Motor neuron (in vitro differentiated cells): ENCODE data around the gene RFC2. TPM values are rescaled to one million over a fixed set of nuclear protein-coding genes. Genes with fewer than 3 reads are reported as not detected.

ENCODE experiments used
- ATAC-seq, 8 experiments: fragments of 200-7000 bp; cut with Tn5 transposase; replicated peaks in 6 of 8; 2 replicates each; pipeline ENCODE4 v1.8.0; 2021; ENCODE audit warnings: mild to moderate bottlenecking in 8 of 8, moderate library complexity in 8 of 8
- H3K27ac ChIP-seq, 2 donors: fragments of 250-450 bp; sonication (Bioruptor Pico); 2 replicates each; pipeline ENCODE4 v1.9.0; 2021; ENCODE audit warnings: antibody characterized with exemption in 2 of 2, mild to moderate bottlenecking in 2 of 2, moderate library complexity in 1 of 2
- H3K4me1 ChIP-seq, 2 donors: fragments of 250-450 bp; sonication (Bioruptor Pico); replicated peaks in 1 of 2; 2 replicates each; pipeline ENCODE4 v1.6.1; 2021; ENCODE audit warnings: antibody characterized with exemption in 2 of 2, mild to moderate bottlenecking in 2 of 2, moderate library complexity in 1 of 2
- H3K4me3 ChIP-seq, 5 donors: fragments of 250-450 bp; sonication (Bioruptor Pico); 2 replicates each; pipeline ENCODE4 v1.9.0; 2021; ENCODE audit warnings: antibody characterized with exemption in 5 of 5, mild to moderate bottlenecking in 5 of 5, moderate library complexity in 4 of 5
- WGBS, 10 experiments: fragments of 450-650 bp; shearing (Covaris generic); methylation state at CpG; one replicate each; pipeline ENCODE4 v1.0.0; 2022; 5-methylcytosine and 5-hydroxymethylcytosine counted together
- in situ Hi-C, 9 experiments: fragments of 400-800 bp; cut with MboI; loops; one replicate each; pipeline ENCODE4 v1.15.0; 2021; ENCODE audit warnings: low sequenced_read_pairs in 9 of 9, low pct_unique_long_range_greater_than_20kb in 2 of 9; ENCODE audit not compliant: unreplicated experiment in 9 of 9
- total RNA-seq, 8 experiments: library from RNA; unstranded; fragments of 300-600 nt; gene quantifications; 2 replicates each; pipeline versions ENCODE4 v1.2.3 to v1.2.4, GENCODE V29; 2022

RFC2 gene
- total RNA-seq, 8 experiments from 2014 or later = 10.3 to 53.0 (median 18.7) TPM

GRCh38 chr7:74289659-74290552 lies 35.7 kb upstream of the RFC2 start:
- Histone ChIP-seq H3K27ac (peak overlapping the region; percentile 88 to 89), H3K4me1 (peaks cover 17 to 30% of the 10 kb centered on the region in 2 donors), H3K4me3 (peak overlapping the region; percentile 52 to 100 (median 88))
- WGBS, 10 experiments = 0% methylated on average over 1 to 5 of the region's 60 CpGs; no CpG with 5 or more reads in 8 of the 10 experiments
- peak in 6 of 8 experiments; percentile 2 to 62 (median 53) for ATAC-seq
- in situ Hi-C loops = loop anchor here in 1 of 9 experiments (25.0 kb wide), 1 partner anchor 97 kb away; no protein-coding TSS in a partner anchor

- ATAC-seq = peak; percentile 78 to 94 (median 88)
- 0% methylated on average over 1 of the region's 67 CpGs; no CpG with 5 or more reads in 9 of the 10 experiments for WGBS, 10 experiments
- in situ Hi-C loops = loop anchor here in 1 of 9 experiments (25.0 kb wide), 1 partner anchor 98 kb away; no protein-coding TSS in a partner anchor
- Histone ChIP-seq H3K4me1 (peaks cover 11 to 22% of the 10 kb centered on the region in 2 donors), H3K4me3 (peak within 1 kb of the TSS; percentile 52 to 100 (median 88)), H3K27ac (peak within 1 kb of the TSS; percentile 88 to 89)
Measured at GRCh38 chr7:74289018-74289658, 34.9 kb upstream of the RFC2 start, which contains the start of gene CLIP2. TSS of gene CLIP2 (plus strand) at chr7:74289407. CDS start at chr7:74317547, 28,140 bp downstream.

GRCh38 chr7:74288034-74288881 lies 34.1 kb upstream of the RFC2 start:
- peaks cover 7 to 19% of the 10 kb centered on the region in 2 donors for H3K4me1 ChIP-seq
- in situ Hi-C loops = loop anchor here in 1 of 9 experiments (25.0 kb wide), 1 partner anchor 99 kb away; no protein-coding TSS in a partner anchor
- no peak overlapping the region for H3K27ac ChIP-seq
- 17 to 83% (median 57%) methylated on average over 1 to 11 of the region's 20 CpGs; no CpG with 5 or more reads in 2 of the 10 experiments for WGBS, 10 experiments
- H3K4me3 ChIP-seq = peak overlapping the region in 3 of 5 donors; percentile 52 to 100 (median 89)
- ATAC-seq = no peak

GRCh38 chr7:74287303-74288033 lies 33.3 kb upstream of the RFC2 start:
- no peak for ATAC-seq
- 60 to 100% (median 80%) methylated on average over 1 to 5 of the region's 7 CpGs; no CpG with 5 or more reads in 3 of the 10 experiments for WGBS, 10 experiments
- Histone ChIP-seq H3K27ac (no peak overlapping the region), H3K4me1 (peaks cover 7 to 19% of the 10 kb centered on the region in 2 donors), H3K4me3 (no peak overlapping the region)
- in situ Hi-C loops = loop anchor here in 1 of 9 experiments (25.0 kb wide), 1 partner anchor 100 kb away; no protein-coding TSS in a partner anchor

DNA sequence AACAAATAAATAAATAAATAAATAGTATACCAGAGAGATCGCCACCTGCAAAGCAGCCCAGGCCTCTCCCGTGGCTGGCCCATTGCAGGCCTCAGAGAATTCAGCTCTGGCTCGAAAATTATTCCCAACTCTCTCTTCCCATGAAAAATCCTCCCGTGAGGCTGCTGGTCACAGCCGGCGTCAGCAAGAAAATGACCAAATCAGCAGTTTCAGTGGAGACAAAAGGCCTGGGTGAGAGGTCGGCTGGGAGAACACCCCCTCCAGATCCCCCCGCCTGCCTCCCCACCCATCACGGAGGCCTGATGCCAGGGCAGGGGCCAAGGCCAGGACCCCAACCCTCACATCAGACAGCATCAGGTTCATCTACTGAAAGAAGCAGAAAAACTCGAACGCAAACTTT lies 31.9 kb upstream of the RFC2 start:
- Histone ChIP-seq H3K27ac (peak overlapping the region in 1 of 2 donors; percentile 57), H3K4me3 (no peak overlapping the region), H3K4me1 (peaks cover 3 to 19% of the 10 kb centered on the region in 2 donors)
- ATAC-seq = no peak
- in situ Hi-C loops = loop anchor here in 1 of 9 experiments (25.0 kb wide), 1 partner anchor 101 kb away; no protein-coding TSS in a partner anchor
- 20 to 83% (median 53%) methylated on average over 1 to 7 of the region's 11 CpGs; no CpG with 5 or more reads in 6 of the 10 experiments for WGBS, 10 experiments

DNA sequence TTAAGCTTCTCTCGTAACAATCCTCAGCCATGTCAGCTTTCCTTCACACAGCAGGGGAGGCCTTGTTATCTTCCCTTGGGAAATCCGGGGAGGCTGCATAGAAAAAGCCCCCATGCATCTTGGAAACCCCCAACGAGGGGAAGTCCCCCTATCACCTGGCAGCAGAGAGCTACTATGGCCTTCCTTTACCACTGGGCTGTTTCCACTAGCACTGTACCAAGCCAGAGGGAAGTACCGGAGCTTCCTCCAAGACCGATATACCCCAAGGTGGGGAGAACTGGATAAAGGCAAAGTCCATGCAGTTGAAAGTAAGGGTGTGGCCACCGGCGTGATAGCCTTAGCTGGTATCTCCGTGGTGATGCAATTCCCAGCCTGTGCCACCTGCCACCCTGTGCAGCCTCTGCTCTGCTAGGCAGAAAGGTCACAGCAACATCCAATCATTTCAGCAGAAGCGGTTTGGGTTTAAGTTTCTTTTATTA lies 30.6 kb upstream of the RFC2 start:
- in situ Hi-C loops = loop anchor here in 1 of 9 experiments (25.0 kb wide), 1 partner anchor 102 kb away; no protein-coding TSS in a partner anchor
- H3K4me1 ChIP-seq = peaks cover 0 to 20% of the 10 kb centered on the region in 2 donors
- WGBS, 10 experiments = 20 to 100% (median 68%) methylated on average over 1 to 8 of the region's 9 CpGs; no CpG with 5 or more reads in 1 of the 10 experiments
- H3K27ac ChIP-seq = peak overlapping the region in 1 of 2 donors; percentile 35
- no peak for ATAC-seq
- no peak overlapping the region for H3K4me3 ChIP-seq

GRCh38 chr7:74283858-74284447 lies 29.8 kb upstream of the RFC2 start:
- peaks cover 7 to 28% of the 10 kb centered on the region in 2 donors for H3K4me1 ChIP-seq
- in situ Hi-C loops = loop anchor here in 1 of 9 experiments (25.0 kb wide), 1 partner anchor 103 kb away; no protein-coding TSS in a partner anchor
- ATAC-seq = no peak
- no peak overlapping the region for H3K4me3 ChIP-seq
- peak overlapping the region in 1 of 2 donors; percentile 18 for H3K27ac ChIP-seq
- WGBS, 10 experiments = 8 to 100% (median 92%) methylated on average over 2 to 7 of the region's 9 CpGs; no CpG with 5 or more reads in 3 of the 10 experiments

DNA sequence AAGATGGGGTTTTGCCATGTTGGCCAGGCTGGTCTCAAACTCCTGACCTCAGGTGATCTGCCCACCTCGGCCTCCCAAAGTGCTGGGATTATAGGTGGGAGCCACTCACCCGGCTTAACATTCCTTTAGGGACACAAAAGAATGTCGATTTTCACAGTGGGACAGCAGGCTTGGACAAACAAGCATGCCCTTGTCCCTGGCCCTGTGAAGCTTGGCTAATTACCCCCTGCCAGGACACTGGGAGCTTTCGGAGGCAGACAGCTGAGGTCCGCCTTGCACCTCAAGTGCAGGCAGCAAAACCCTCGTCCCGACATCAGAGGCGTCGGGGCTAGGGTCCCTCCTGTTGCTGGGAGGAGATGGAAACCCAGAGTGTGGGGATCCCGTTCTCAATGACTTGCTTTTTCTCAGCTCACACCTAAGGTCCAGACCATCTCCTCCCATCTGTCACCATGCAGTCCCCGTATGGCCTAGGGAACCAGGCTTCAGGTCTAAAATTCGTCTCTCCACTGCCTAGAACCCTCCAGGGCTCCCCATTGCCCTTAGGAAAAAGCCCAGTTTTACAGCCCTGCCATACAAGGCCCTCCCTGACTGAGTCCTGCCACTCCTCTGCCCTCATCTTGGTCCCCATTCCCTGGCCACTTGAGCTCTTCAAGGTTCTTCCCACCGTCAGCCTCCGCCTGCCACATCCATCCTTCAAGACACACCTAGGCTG lies 28.7 kb upstream of the RFC2 start:
- no peak for ATAC-seq
- Histone ChIP-seq H3K27ac (no peak overlapping the region), H3K4me3 (no peak overlapping the region), H3K4me1 (peaks cover 7 to 20% of the 10 kb centered on the region in 2 donors)
- WGBS, 10 experiments = 40 to 100% (median 78%) methylated on average over 1 to 7 of the region's 14 CpGs; no CpG with 5 or more reads in 3 of the 10 experiments
- in situ Hi-C loops = loop anchor here in 1 of 9 experiments (25.0 kb wide), 1 partner anchor 104 kb away; no protein-coding TSS in a partner anchor

- ATAC-seq = no peak
- 72 to 100% (median 84%) methylated on average over 1 to 5 of the region's 8 CpGs; no CpG with 5 or more reads in 4 of the 10 experiments for whole genome bisulfite sequencing, 10 experiments
- H3K27ac ChIP-seq = no peak overlapping the region
- H3K4me1 ChIP-seq = peaks cover 7 to 17% of the 10 kb centered on the region in 2 donors
- no peak overlapping the region for H3K4me3 ChIP-seq
- in situ Hi-C loops = loop anchor here in 1 of 9 experiments (25.0 kb wide), 1 partner anchor 106 kb away; no protein-coding TSS in a partner anchor
Measured at GRCh38 chr7:74280985-74281384, 26.8 kb upstream of the RFC2 start.

GRCh38 chr7:74277636-74278035 lies 23.4 kb upstream of the RFC2 start:
- Histone ChIP-seq H3K4me3 (no peak overlapping the region), H3K27ac (no peak overlapping the region), H3K4me1 (peaks cover 9 to 17% of the 10 kb centered on the region in 2 donors)
- ATAC-seq = no peak
- in situ Hi-C loops = loop anchor here in 1 of 9 experiments (25.0 kb wide), 1 partner anchor 110 kb away; no protein-coding TSS in a partner anchor
- 79 to 100% (median 96%) methylated on average over 2 to 4 of the region's 4 CpGs; no CpG with 5 or more reads in 4 of the 10 experiments for WGBS, 10 experiments
